Measurements from ENCODE around the gene ADCY4.
"Not testable (repeated sequence)": the region's sequence is repeated elsewhere in the genome, so short reads cannot be mapped to it uniquely, and the experiment has no call there.

Gene ADCY4

GRCh38 chr14:24334431-24335291 lies at the start of gene ADCY4:
ADCY4 (minus strand) TSS chr14:24335071; CDS start chr14:24334652, 419 bp downstream.
- DNase-seq: no peak

- no peak for DNase-seq
These were observed 49.3 kb upstream of the ADCY4 start for GRCh38 chr14:24384169-24384568.

GRCh38 chr14:24382064-24382371 lies 47.1 kb upstream of the ADCY4 start:
- DNase-seq: no peak

GRCh38 chr14:24381363-24382063 lies 46.6 kb upstream of the ADCY4 start:
- DNase-seq: no peak

- DNase-seq: no peak
These were observed 45.2 kb upstream of the ADCY4 start for GRCh38 chr14:24379907-24380730.

GRCh38 chr14:24378981-24379906 lies 44.4 kb upstream of the ADCY4 start:
- DNase-seq: no peak

- DNase-seq: no peak
These were observed 43.5 kb upstream of the ADCY4 start for GRCh38 chr14:24378327-24378726.

GRCh38 chr14:24377657-24378056 lies 42.8 kb upstream of the ADCY4 start:
- DNase-seq: no peak

GRCh38 chr14:24377126-24377525 lies 42.3 kb upstream of the ADCY4 start:
- DNase-seq: no peak

GRCh38 chr14:24376448-24377070 lies 41.7 kb upstream of the ADCY4 start:
- no peak for DNase-seq

GRCh38 chr14:24372701-24373416 lies 38.0 kb upstream of the ADCY4 start:
- no peak for DNase-seq

GRCh38 chr14:24371605-24372004 lies 36.7 kb upstream of the ADCY4 start:
- DNase-seq: not testable (repeated sequence)

- DNase-seq: no peak
These were observed 35.9 kb upstream of the ADCY4 start for GRCh38 chr14:24370748-24371147.

- DNase-seq: no peak
These were observed 35.2 kb upstream of the ADCY4 start for GRCh38 chr14:24369907-24370687.

GRCh38 chr14:24369463-24369862 lies 34.6 kb upstream of the ADCY4 start:
- no peak for DNase-seq

- peak in 34 of 56 donors; percentile 5 to 83 (median 30) for DNase-seq
These were observed 33.8 kb upstream of the ADCY4 start for GRCh38 chr14:24368562-24369252.

- peak in 1 of 56 donors; percentile 77 for DNase-seq
These were observed 33.3 kb upstream of the ADCY4 start for GRCh38 chr14:24368212-24368561.

Data from amygdala (tissue), 56 donors.